Mucosa of stomach (tissue), 1 donor: Measurements from ENCODE around the gene FER.
A peak's percentile ranks its signal among the peaks of the same experiment; 100 is the strongest.
"Not testable (repeated sequence)": the region's sequence is repeated elsewhere in the genome, so short reads cannot be mapped to it uniquely, and the experiment has no call there.

Experiments used
- H3K27me3 ChIP-seq: one replicate; pipeline ENCODE4 v1.7.0; 2013; ENCODE audit warnings: mild to moderate bottlenecking, low read length; ENCODE audit not compliant: control insufficient read depth, insufficient read depth
- H3K36me3 ChIP-seq: one replicate; pipeline ENCODE4 v1.7.0; 2013; ENCODE audit warnings: low read length; ENCODE audit not compliant: control insufficient read depth, insufficient read depth
- H3K4me1 ChIP-seq: one replicate; pipeline ENCODE4 v1.7.0; 2013; ENCODE audit warnings: mild to moderate bottlenecking, low read length; ENCODE audit not compliant: control insufficient read depth, insufficient read depth
- H3K4me3 ChIP-seq: one replicate; pipeline ENCODE4 v1.7.0; 2013; ENCODE audit warnings: low read length
- H3K9ac ChIP-seq: one replicate; pipeline ENCODE4 v1.7.0; 2013; ENCODE audit warnings: mild to moderate bottlenecking, low read length, moderate library complexity
- H3K9me3 ChIP-seq: one replicate; pipeline ENCODE4 v1.7.0; 2013; ENCODE audit warnings: mild to moderate bottlenecking, low read length, moderate library complexity; ENCODE audit not compliant: control insufficient read depth
- donor health status: Pancreatic carcinoma.

The FER gene

GRCh38 chr5:108747774-108748400, at the start of gene FER:
Gene FER, plus strand, starts transcription at chr5:108747897. Its CDS starts 50,286 bp downstream, at chr5:108798183.
- Histone ChIP-seq H3K9me3 (no peaks in the 10 kb centered on the region), H3K4me3 (peak within 1 kb of the TSS; percentile 60), H3K9ac (peak within 1 kb of the TSS; percentile 96), H3K27me3 (no peaks in the 10 kb centered on the region), H3K36me3 (no peaks in the 10 kb centered on the region), H3K4me1 (no peaks in the 10 kb centered on the region)

DNA sequence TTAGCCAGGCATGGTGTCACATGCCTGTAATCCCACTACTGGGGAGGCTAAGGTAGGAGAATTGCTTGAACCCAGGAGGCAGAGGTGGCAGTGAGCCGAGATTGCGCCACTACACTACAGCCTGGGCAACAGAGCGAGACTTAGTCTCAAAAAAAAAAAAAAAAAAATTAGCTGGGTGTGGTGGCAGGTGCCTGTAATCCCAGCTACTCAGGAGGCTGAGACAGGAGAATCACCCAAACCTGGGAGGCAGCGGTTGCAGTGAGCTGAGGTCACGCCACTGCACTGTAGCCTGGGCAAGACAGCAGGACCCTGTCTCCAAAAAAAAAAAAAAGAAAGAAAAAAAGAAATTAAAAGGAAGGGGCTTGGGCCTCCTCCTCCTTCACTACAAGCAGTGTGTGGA, 47.3 kb upstream of the FER start:
- H3K27me3 ChIP-seq, H3K36me3 ChIP-seq, H3K9me3 ChIP-seq, H3K4me1 ChIP-seq, H3K9ac ChIP-seq, H3K4me3 ChIP-seq: not testable (repeated sequence)

- H3K4me1 ChIP-seq: no peaks in the 10 kb centered on the region
- no peaks in the 10 kb centered on the region for H3K9me3 ChIP-seq
- H3K4me3 ChIP-seq: no peak overlapping the region
Observed at GRCh38 chr5:108700930-108701329, 46.8 kb upstream of the FER start.

DNA sequence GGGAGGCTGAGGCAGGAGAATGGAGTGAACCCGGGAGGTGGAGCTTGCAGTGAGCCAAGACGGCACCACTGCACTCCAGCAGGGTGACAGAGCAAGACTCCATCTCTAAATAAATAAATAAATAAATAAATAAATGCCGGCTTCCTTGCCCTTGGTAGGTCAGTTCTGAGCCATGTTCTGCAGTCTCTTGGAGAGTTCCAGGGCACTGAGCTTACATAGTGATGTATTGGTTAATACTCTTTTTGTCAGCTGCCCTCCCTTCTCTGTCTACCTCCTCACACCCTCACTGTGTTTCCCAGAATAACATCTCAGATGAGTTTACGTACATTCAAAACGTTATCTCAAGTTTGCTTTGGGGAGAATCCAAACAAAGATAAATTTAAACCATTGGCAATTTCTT, 45.2 kb upstream of the FER start:
- Histone ChIP-seq H3K36me3 (no peaks in the 10 kb centered on the region), H3K9ac (no peak overlapping the region), H3K27me3 (no peaks in the 10 kb centered on the region), H3K4me1 (no peaks in the 10 kb centered on the region), H3K9me3 (no peaks in the 10 kb centered on the region), H3K4me3 (no peak overlapping the region)

More at GRCh38 chr5:108700930-108701329, 46.8 kb upstream of the FER start:
- no peak overlapping the region for H3K9ac ChIP-seq
- no peaks in the 10 kb centered on the region for H3K27me3 ChIP-seq
- H3K36me3 ChIP-seq: no peaks in the 10 kb centered on the region

DNA sequence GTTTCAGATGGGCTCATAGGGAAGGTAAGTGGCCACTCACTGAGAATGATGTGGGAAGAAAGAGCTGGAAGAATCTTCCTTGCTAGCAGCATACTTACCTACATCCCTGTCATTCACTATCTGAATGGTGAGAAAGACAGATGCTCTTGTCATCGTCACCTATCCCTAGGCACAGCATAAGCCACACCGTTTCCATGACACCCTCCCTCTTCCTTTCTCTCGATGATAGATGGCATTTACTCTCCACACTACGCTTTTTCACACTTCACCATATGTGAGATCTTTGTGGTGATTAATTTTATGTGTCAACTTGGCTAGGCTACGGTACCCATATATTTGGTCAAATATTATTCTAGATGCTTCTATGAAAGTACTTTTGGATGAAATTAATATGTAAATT, 44.4 kb upstream of the FER start:
- Histone ChIP-seq H3K27me3 (no peaks in the 10 kb centered on the region), H3K9ac (no peak overlapping the region), H3K9me3 (no peaks in the 10 kb centered on the region), H3K4me3 (no peak overlapping the region), H3K36me3 (no peaks in the 10 kb centered on the region), H3K4me1 (no peaks in the 10 kb centered on the region)

- H3K9ac ChIP-seq: no peak overlapping the region
- no peaks in the 10 kb centered on the region for H3K9me3 ChIP-seq
- H3K36me3 ChIP-seq: no peaks in the 10 kb centered on the region
- H3K4me3 ChIP-seq: no peak overlapping the region
- H3K27me3 ChIP-seq: no peaks in the 10 kb centered on the region
- H3K4me1 ChIP-seq: no peaks in the 10 kb centered on the region
Observed at GRCh38 chr5:108707141-108707540, 40.6 kb upstream of the FER start.

DNA sequence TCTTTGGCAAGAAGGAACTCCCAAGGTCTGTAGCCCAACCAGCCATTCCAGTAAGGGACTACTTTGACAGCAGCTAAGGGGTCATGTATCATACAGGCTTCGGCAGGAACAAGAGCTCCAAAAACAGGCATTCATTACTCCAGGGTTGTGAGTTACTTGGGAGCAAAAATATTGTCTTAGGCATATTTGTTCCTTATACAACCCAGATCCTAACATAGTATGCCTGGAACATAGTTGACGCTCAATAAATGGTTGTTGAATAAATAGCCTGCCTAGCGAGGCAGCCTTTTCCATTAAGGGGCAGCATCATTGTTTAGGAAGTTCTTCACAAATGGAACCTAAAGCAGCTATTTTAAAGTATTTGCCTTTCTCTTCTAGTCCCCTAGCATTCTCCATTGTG, 35.8 kb upstream of the FER start:
- no peaks in the 10 kb centered on the region for H3K36me3 ChIP-seq
- no peaks in the 10 kb centered on the region for H3K27me3 ChIP-seq
- H3K9me3 ChIP-seq: no peaks in the 10 kb centered on the region
- H3K4me3 ChIP-seq: no peak overlapping the region
- H3K9ac ChIP-seq: no peak overlapping the region
- no peaks in the 10 kb centered on the region for H3K4me1 ChIP-seq

- H3K9me3 ChIP-seq: no peaks in the 10 kb centered on the region
- no peaks in the 10 kb centered on the region for H3K4me1 ChIP-seq
- H3K36me3 ChIP-seq: no peaks in the 10 kb centered on the region
- H3K4me3 ChIP-seq: no peak overlapping the region
- H3K9ac ChIP-seq: no peak overlapping the region
- no peaks in the 10 kb centered on the region for H3K27me3 ChIP-seq
Observed at GRCh38 chr5:108715408-108715807, 32.3 kb upstream of the FER start.

DNA sequence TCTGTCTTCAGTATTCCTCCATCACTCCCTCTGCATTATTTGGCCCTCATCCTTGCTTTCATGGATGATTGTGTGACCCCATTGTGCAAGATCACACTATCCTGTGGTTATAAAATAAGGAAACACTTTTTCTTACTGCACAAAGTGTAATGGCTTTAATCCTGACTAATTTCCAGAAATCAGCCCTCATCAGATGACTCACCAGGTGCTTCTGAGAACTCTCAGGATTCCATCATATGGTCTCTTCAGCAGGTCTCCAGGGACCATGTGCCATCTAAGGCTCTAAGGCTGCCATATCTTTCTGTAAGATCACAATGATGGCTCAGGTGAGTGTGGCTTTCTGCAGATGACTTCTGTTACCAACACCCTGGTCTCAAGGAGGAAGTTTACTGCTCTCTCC, 27.3 kb upstream of the FER start:
- Histone ChIP-seq H3K27me3 (no peaks in the 10 kb centered on the region), H3K9ac (no peak overlapping the region), H3K9me3 (no peaks in the 10 kb centered on the region), H3K4me1 (no peaks in the 10 kb centered on the region), H3K36me3 (no peaks in the 10 kb centered on the region), H3K4me3 (no peak overlapping the region)

GRCh38 chr5:108726446-108727235, 21.1 kb upstream of the FER start:
- Histone ChIP-seq H3K4me1 (peaks cover 9% of the 10 kb centered on the region), H3K36me3 (no peaks in the 10 kb centered on the region), H3K9ac (no peak overlapping the region), H3K9me3 (no peaks in the 10 kb centered on the region), H3K4me3 (peak overlapping the region; percentile 57), H3K27me3 (no peaks in the 10 kb centered on the region)

DNA sequence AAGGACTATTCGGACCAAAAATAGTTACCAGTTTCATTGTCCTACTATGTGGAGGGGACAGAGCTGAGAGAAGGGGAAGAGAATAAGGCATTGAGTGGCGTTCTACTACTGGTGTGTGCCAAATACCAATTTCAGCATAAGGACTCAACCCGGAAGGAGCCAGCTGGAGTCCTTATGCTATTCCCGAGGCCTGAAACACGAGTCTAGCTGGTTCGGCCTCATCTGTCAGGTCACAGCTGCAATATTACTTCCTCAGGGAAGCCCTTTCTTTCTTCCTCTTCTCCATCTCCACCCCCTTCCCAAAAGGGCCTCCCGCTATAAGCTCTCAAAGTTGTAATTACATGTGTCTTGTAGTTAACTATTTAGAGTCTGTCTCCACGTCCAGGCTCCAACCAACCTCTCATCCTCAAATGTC, 20.5 kb upstream of the FER start:
- Histone ChIP-seq H3K4me1 (peaks cover 9% of the 10 kb centered on the region), H3K9me3 (no peaks in the 10 kb centered on the region), H3K4me3 (peak overlapping the region; percentile 57), H3K9ac (peak overlapping the region; percentile 90), H3K27me3 (no peaks in the 10 kb centered on the region), H3K36me3 (no peaks in the 10 kb centered on the region)

DNA sequence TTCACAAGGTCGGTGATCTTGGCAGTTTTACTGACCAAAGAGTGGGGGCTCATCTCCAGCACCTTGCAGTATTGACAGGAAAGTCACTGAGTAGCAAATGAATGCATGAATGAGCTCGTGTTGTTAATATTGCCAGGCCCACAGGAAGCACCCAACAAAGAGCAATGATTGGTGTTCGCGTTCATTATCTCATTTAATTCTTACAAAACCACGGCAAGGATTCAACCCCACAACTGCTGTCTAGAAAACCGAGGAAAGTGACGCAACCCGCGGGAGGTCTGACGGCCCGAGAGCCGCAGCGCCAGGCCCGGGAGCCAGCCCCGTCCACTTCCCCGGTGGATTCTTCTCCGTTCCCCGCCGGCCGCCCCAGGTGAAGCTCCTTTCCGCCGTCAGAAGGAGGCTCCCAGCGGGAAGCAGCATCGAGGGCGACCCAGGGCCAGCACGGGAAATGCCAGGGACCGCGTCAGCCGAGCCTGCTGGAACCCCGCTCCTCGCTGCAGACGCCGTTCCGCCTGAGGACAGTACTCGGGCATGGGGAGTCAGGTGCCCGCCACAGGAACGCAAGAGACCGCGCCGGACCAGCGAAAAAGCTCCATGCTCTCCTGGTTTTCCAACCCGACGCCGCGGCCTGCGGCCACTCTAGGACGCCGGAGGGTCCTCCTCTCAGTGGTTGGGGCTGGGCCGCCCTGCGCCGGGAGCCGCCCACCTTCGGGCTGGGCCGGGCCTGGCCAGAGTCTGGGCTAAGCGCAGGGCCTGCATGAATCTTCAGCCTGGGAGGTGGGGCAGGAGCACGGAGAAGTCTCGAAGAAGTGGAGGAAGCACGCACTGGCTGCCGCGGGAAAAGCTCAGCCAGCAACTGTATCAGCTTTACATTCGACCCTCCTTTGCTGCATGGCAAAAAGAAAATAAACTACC, 19.8 kb upstream of the FER start:
- Histone ChIP-seq H3K9ac (peak overlapping the region; percentile 90), H3K4me1 (peaks cover 9% of the 10 kb centered on the region), H3K27me3 (no peaks in the 10 kb centered on the region), H3K4me3 (peak overlapping the region; percentile 57), H3K9me3 (no peaks in the 10 kb centered on the region), H3K36me3 (no peaks in the 10 kb centered on the region)
